WTC11 (cell line): ENCODE data around the gene ACP5. TPM values are rescaled to one million over a fixed set of nuclear protein-coding genes. Genes with fewer than 3 reads are reported as not detected.
A peak's percentile ranks its signal among the peaks of the same experiment; 100 is the strongest.

Source experiments
- AFF4 ChIP-seq: sonication (generic); formaldehyde crosslinking; IDR thresholded peaks from 2 replicates; pipeline ENCODE4 v1.8.1; 2023; ENCODE audit warnings: mild to moderate bottlenecking, missing genetic modification reagents, borderline replicate concordance
- AR ChIP-seq: fragments of 250-450 bp; sonication (Bioruptor Pico); IDR thresholded peaks from 2 replicates; pipeline ENCODE4 v1.9.0; 2021; ENCODE audit warnings: mild to moderate bottlenecking
- ARID4B ChIP-seq: sonication (generic); formaldehyde crosslinking; IDR thresholded peaks from 2 replicates; pipeline ENCODE4 v1.8.0; 2023; ENCODE audit warnings: missing genetic modification reagents, mild to moderate bottlenecking, borderline replicate concordance
- ATF1 ChIP-seq: sonication (generic); formaldehyde crosslinking; IDR thresholded peaks from 2 replicates; pipeline ENCODE4 v1.8.1; 2023; ENCODE audit warnings: mild to moderate bottlenecking, moderate library complexity, missing genetic modification reagents
- CBFB ChIP-seq: sonication (generic); formaldehyde crosslinking; IDR thresholded peaks from 2 replicates; pipeline ENCODE4 v1.8.1; 2022; ENCODE audit warnings: mild to moderate bottlenecking, low read depth, missing genetic modification reagents
- CDX4 ChIP-seq: fragments of 250-450 bp; sonication (Bioruptor Pico); IDR thresholded peaks from 2 replicates; pipeline ENCODE4 v1.9.0; 2021; ENCODE audit warnings: moderate library complexity, mild to moderate bottlenecking, inconsistent platforms, borderline replicate concordance
- CREM ChIP-seq: sonication (generic); formaldehyde crosslinking; IDR thresholded peaks from 2 replicates; pipeline ENCODE4 v1.8.1; 2022; ENCODE audit warnings: mild to moderate bottlenecking, missing genetic modification reagents, moderate library complexity
- ETV6 ChIP-seq: sonication (generic); formaldehyde crosslinking; IDR thresholded peaks from 2 replicates; pipeline ENCODE4 v1.8.1; 2022; ENCODE audit warnings: mild to moderate bottlenecking, missing genetic modification reagents
- HMGXB4 ChIP-seq: sonication (generic); formaldehyde crosslinking; IDR thresholded peaks from 2 replicates; pipeline ENCODE4 v1.8.1; 2023; ENCODE audit warnings: mild to moderate bottlenecking, moderate library complexity, missing genetic modification reagents
- IRF2 ChIP-seq: sonication (generic); formaldehyde crosslinking; IDR thresholded peaks from 2 replicates; pipeline ENCODE4 v1.8.0; 2022; ENCODE audit warnings: low read depth, missing genetic modification reagents, borderline replicate concordance
- KAT7 ChIP-seq: sonication (generic); formaldehyde crosslinking; IDR thresholded peaks from 2 replicates; pipeline ENCODE4 v1.8.1; 2023; ENCODE audit warnings: missing genetic modification reagents, mild to moderate bottlenecking, borderline replicate concordance
- NFATC4 ChIP-seq: fragments of 250-450 bp; sonication (Bioruptor Pico); IDR thresholded peaks from 2 replicates; pipeline ENCODE4 v1.9.0; 2021; ENCODE audit warnings: mild to moderate bottlenecking
- NFYB ChIP-seq: sonication (generic); formaldehyde crosslinking; conservative IDR thresholded peaks from 2 replicates; pipeline ENCODE4 v1.8.0; 2022; ENCODE audit warnings: low read depth, missing genetic modification reagents
- OVOL2 ChIP-seq: fragments of 250-450 bp; sonication (Bioruptor Pico); IDR thresholded peaks from 2 replicates; pipeline ENCODE4 v1.9.0; 2021; ENCODE audit warnings: mild to moderate bottlenecking, borderline replicate concordance
- PRRX2 ChIP-seq: fragments of 250-450 bp; sonication (Bioruptor Pico); IDR thresholded peaks from 2 replicates; pipeline ENCODE4 v1.8.0; 2021; ENCODE audit warnings: mild to moderate bottlenecking
- RORB ChIP-seq: fragments of 250-450 bp; sonication (Bioruptor Pico); IDR thresholded peaks from 2 replicates; pipeline ENCODE4 v1.9.0; 2021; ENCODE audit warnings: mild to moderate bottlenecking
- SOX15 ChIP-seq: fragments of 250-450 bp; sonication (Bioruptor Pico); IDR thresholded peaks from 2 replicates; pipeline ENCODE4 v1.9.0; 2021; ENCODE audit warnings: mild to moderate bottlenecking
- SP1 ChIP-seq: sonication (generic); formaldehyde crosslinking; conservative IDR thresholded peaks from 2 replicates; pipeline ENCODE4 v1.8.1; 2022; ENCODE audit warnings: missing genetic modification reagents
- TP53 ChIP-seq: sonication (generic); formaldehyde crosslinking; IDR thresholded peaks from 2 replicates; pipeline ENCODE4 v1.8.1; 2023; ENCODE audit warnings: mild to moderate bottlenecking, missing genetic modification reagents
- USF1 ChIP-seq: sonication (generic); formaldehyde crosslinking; IDR thresholded peaks from 2 replicates; pipeline ENCODE4 v1.8.0; 2022; ENCODE audit warnings: mild to moderate bottlenecking, missing genetic modification reagents
- ZBTB21 ChIP-seq: sonication (generic); formaldehyde crosslinking; IDR thresholded peaks from 2 replicates; pipeline ENCODE4 v1.8.1; 2023; ENCODE audit warnings: mild to moderate bottlenecking, missing genetic modification reagents, borderline replicate concordance
- ZNF317 ChIP-seq: sonication (generic); formaldehyde crosslinking; IDR thresholded peaks from 2 replicates; pipeline ENCODE4 v1.8.1; 2023; ENCODE audit warnings: low read depth, mild to moderate bottlenecking, moderate library complexity, missing genetic modification reagents, borderline replicate concordance
- total RNA-seq: library from RNA; stranded (reverse); gene quantifications from 3 replicates; pipeline ENCODE4 v1.2.3, GENCODE V29; 2021
- TF ChIP-seq, protein P1 (sequence below): sonication (generic); formaldehyde crosslinking; IDR thresholded peaks from 2 replicates; pipeline ENCODE4 v1.8.0; 2022; ENCODE audit warnings: mild to moderate bottlenecking, missing genetic modification reagents
- TF ChIP-seq, protein P2 (sequence below): sonication (generic); formaldehyde crosslinking; IDR thresholded peaks from 2 replicates; pipeline ENCODE4 v1.8.0; 2023; ENCODE audit warnings: missing genetic modification reagents

The ACP5 gene
- total RNA-seq, 1 experiment from 2014 or later: 8.6 TPM

DNA sequence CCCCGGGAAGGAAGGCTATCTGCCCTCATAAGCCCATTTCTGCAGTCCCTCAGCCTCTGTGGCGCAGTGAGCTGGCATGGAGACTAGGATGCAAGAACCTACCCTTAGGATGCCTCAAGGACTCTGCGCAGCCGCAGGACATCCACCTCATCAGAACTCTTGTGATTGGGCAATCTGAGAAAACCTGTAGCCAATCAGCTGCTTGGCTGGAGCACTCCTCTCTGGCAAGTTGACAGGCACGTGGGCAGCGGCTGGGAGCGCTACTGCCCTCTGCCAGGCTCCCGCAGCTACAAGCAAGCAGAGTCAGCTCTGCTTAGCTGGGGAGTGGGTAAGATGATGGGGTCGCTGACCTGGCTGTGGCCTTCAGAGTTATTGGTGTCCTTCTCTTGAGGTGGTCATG lies 47.0 kb downstream of the ACP5 start (continued):
- TF ChIP-seq, protein P1, sequence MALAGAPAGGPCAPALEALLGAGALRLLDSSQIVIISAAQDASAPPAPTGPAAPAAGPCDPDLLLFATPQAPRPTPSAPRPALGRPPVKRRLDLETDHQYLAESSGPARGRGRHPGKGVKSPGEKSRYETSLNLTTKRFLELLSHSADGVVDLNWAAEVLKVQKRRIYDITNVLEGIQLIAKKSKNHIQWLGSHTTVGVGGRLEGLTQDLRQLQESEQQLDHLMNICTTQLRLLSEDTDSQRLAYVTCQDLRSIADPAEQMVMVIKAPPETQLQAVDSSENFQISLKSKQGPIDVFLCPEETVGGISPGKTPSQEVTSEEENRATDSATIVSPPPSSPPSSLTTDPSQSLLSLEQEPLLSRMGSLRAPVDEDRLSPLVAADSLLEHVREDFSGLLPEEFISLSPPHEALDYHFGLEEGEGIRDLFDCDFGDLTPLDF (CRISPR knock-in tag): no peak
- TF ChIP-seq CREM (CRISPR knock-in tag) (no peak), ZBTB21 (CRISPR knock-in tag) (0 out of 2 replicates have a peak, but pooled peaks have one; percentile 61), IRF2 (CRISPR knock-in tag) (no peak), TP53 (0 out of 2 replicates have a peak, but pooled peaks have one; percentile 55), ETV6 (CRISPR knock-in tag) (peak; percentile 62; the same call in 1 of the 2 replicates), USF1 (peak; percentile 85), KAT7 (CRISPR knock-in tag) (no peak), SP1 (CRISPR knock-in tag) (peak; percentile 51), NFYB (peak; percentile 74), PRRX2 (CRISPR knock-in tag) (no peak), CDX4 (CRISPR knock-in tag) (no peak), OVOL2 (CRISPR knock-in tag) (no peak), CBFB (CRISPR knock-in tag) (no peak), ARID4B (peak; percentile 79; the same call in 1 of the 2 replicates), HMGXB4 (no peak), RORB (CRISPR knock-in tag) (no peak), NFATC4 (no peak), AR (no peak), ATF1 (CRISPR knock-in tag) (no peak), AFF4 (CRISPR knock-in tag) (no peak), ZNF317 (CRISPR knock-in tag) (no peak), SOX15 (CRISPR knock-in tag) (no peak)
- TF ChIP-seq, protein P2, sequence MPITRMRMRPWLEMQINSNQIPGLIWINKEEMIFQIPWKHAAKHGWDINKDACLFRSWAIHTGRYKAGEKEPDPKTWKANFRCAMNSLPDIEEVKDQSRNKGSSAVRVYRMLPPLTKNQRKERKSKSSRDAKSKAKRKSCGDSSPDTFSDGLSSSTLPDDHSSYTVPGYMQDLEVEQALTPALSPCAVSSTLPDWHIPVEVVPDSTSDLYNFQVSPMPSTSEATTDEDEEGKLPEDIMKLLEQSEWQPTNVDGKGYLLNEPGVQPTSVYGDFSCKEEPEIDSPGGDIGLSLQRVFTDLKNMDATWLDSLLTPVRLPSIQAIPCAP (CRISPR knock-in tag): no peak
